ENCODE measurements around the gene SNX13. TPM values are rescaled to one million over a fixed set of nuclear protein-coding genes. Genes with fewer than 3 reads are reported as not detected.
A peak's percentile ranks its signal among the peaks of the same experiment; 100 is the strongest.
"Not testable (repeated sequence)": the region's sequence is repeated elsewhere in the genome, so short reads cannot be mapped to it uniquely, and the experiment has no call there.

Gene SNX13
- total and polyA plus RNA-seq, 8 donors = 5.0 to 31.4 (median 25.0) TPM

- intact Hi-C loops (cut with DNase I) = no loop called here
Measured at GRCh38 chr7:17822547-17823173, 117.6 kb downstream of the SNX13 start.

GRCh38 chr7:17816903-17817302 is 123.4 kb downstream of the SNX13 start:
- ATAC-seq = no peak
- peaks cover 0 to 6% (median 0%) of the 10 kb centered on the region in 3 donors for H3K36me3 ChIP-seq
- H3K4me3 ChIP-seq = no peak overlapping the region
- TF ChIP-seq, protein P1, sequence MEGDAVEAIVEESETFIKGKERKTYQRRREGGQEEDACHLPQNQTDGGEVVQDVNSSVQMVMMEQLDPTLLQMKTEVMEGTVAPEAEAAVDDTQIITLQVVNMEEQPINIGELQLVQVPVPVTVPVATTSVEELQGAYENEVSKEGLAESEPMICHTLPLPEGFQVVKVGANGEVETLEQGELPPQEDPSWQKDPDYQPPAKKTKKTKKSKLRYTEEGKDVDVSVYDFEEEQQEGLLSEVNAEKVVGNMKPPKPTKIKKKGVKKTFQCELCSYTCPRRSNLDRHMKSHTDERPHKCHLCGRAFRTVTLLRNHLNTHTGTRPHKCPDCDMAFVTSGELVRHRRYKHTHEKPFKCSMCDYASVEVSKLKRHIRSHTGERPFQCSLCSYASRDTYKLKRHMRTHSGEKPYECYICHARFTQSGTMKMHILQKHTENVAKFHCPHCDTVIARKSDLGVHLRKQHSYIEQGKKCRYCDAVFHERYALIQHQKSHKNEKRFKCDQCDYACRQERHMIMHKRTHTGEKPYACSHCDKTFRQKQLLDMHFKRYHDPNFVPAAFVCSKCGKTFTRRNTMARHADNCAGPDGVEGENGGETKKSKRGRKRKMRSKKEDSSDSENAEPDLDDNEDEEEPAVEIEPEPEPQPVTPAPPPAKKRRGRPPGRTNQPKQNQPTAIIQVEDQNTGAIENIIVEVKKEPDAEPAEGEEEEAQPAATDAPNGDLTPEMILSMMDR (IDR thresholded peaks at IDR 0.05) = no peak
- peaks cover 0 to 7% (median 0%) of the 10 kb centered on the region in 3 donors for H3K4me1 ChIP-seq
- no peaks in the 10 kb centered on the region for H3K27me3 ChIP-seq
- no peak for DNase-seq
- WGBS, 2 donors = 84 to 88% methylated on average over 3 of the region's 3 CpGs
- no peak for FAIRE-seq
- intact Hi-C loops (cut with DNase I) = no loop called here
- H3K27ac ChIP-seq = no peak overlapping the region
- no peaks in the 10 kb centered on the region for H3K9me3 ChIP-seq

More at GRCh38 chr7:17822547-17823173, 117.6 kb downstream of the SNX13 start:
- H3K4me1 ChIP-seq = no peaks in the 10 kb centered on the region
- FAIRE-seq = no peak
- peaks cover 0 to 6% (median 0%) of the 10 kb centered on the region in 3 donors for H3K36me3 ChIP-seq
- no peaks in the 10 kb centered on the region for H3K27me3 ChIP-seq
- H3K4me3 ChIP-seq = no peak overlapping the region
- DNase-seq = no peak
- WGBS, 2 donors = 89 to 92% methylated on average over 3 of the region's 3 CpGs
- TF ChIP-seq, protein P1 (IDR thresholded peaks at IDR 0.05) = no peak
- no peaks in the 10 kb centered on the region for H3K9me3 ChIP-seq
- H3K27ac ChIP-seq = no peak overlapping the region
- no peak for ATAC-seq

DNA sequence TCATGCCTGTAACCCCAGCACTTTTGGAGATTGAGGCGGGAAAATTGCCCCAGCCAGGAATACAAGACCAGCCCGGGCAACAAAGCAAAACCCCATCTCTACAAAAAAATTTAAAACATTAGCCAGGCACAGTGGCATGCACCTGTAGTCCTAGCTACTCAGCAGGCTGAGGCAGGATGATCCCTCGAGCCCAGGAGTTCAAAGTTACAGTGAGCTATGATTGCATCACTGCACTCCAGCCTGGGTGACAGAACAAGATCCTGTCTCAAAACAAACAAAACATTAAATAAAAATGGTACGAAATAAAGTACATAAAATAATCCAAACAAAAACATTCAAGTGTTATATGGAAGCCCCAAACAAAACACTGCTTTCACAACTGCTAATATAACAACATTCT is 125.0 kb downstream of the SNX13 start:
- Histone ChIP-seq H3K27me3 (no peaks in the 10 kb centered on the region), H3K4me1 (peaks cover 0 to 7% (median 0%) of the 10 kb centered on the region in 3 donors), H3K27ac (no peak overlapping the region), H3K4me3 (no peak overlapping the region), H3K9me3 (no peaks in the 10 kb centered on the region), H3K36me3 (no peaks in the 10 kb centered on the region)
- DNase-seq (no peak), ATAC-seq (no peak), FAIRE-seq (no peak)
- 77 to 78% methylated on average over 4 of the region's 4 CpGs for WGBS, 2 donors
- TF ChIP-seq, protein P1 (IDR thresholded peaks at IDR 0.05) = no peak
- intact Hi-C loops (cut with DNase I) = no loop called here

- WGBS, 2 donors = 50 to 51% methylated on average over 1 of the region's 1 CpG
- Histone ChIP-seq H3K36me3 (no peaks in the 10 kb centered on the region), H3K27ac (no peak overlapping the region), H3K4me3 (no peak overlapping the region), H3K9me3 (no peaks in the 10 kb centered on the region), H3K27me3 (no peaks in the 10 kb centered on the region), H3K4me1 (peaks cover 0 to 7% (median 0%) of the 10 kb centered on the region in 3 donors)
- no peak for DNase-seq
- FAIRE-seq = no peak
- intact Hi-C loops (cut with DNase I) = no loop called here
- peak in 2 of 4 donors; percentile 24 to 25 for ATAC-seq
- TF ChIP-seq, protein P1 (IDR thresholded peaks at IDR 0.05) = no peak
Measured at GRCh38 chr7:17814058-17814457, 126.2 kb downstream of the SNX13 start.

GRCh38 chr7:17809215-17809614 is 131.1 kb downstream of the SNX13 start:
- DNase-seq; H3K27me3 ChIP-seq; H3K4me3 ChIP-seq; H3K27ac ChIP-seq; intact Hi-C loops (cut with DNase I); FAIRE-seq; H3K9me3 ChIP-seq; H3K36me3 ChIP-seq; ATAC-seq; H3K4me1 ChIP-seq: not testable (repeated sequence)

Measured in pancreas (tissue), 10 donors.